ENCODE results near the gene CACNA2D2.

Gene CACNA2D2

DNA sequence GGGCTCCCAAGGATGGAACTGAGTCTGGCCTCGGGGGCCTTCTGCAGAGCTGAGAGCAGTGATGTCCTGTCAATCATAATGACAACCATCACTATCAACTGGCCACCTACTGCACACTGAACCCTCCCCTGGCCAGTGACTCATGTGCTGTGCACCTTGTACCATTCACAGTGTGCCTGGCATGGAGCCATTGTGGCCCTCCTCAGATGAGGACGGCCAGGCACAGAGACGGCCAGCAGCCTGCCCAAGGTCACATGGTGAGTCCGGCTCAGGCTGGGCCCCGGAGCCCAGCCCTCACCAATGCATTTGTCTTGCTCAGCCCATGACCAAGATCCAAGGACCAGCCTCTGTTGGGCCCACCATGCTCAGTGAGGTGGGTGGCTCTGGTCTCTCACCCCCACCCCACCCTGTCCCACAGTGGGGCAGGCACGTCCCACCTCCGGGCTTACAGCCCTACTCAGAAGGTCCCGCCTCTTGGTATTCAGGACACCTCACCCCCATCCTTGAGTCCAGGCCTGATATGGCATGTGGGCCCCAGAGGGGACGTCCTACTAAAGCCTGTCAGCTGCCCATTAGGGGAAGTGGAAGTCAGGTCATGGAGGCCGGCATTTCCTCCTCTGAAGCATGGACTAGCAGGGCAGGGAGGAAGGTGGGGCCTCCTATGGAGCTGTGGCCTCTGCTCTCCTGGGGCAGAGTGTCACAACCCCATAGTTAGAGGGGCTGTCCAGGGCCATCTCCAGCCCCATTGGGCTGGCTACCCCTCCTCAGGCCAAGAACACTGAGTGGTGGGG lies 108.2 kb downstream of the CACNA2D2 start:
- H3K4me1 ChIP-seq (ENCODE audit: insufficient read depth, low read length, poor library complexity, severe bottlenecking), result peaks cover 22% of the 10 kb centered on the region
- no peak overlapping the region for H3K4me3 ChIP-seq (ENCODE audit: low read length, poor library complexity, severe bottlenecking)
- no peaks in the 10 kb centered on the region for H3K27me3 ChIP-seq (ENCODE audit: insufficient read depth, low read length, poor library complexity, severe bottlenecking)
- no peak overlapping the region for H3K4me2 ChIP-seq (ENCODE audit: low read depth, low read length, poor library complexity, severe bottlenecking)
- no peaks in the 10 kb centered on the region for H3F3A ChIP-seq (ENCODE audit: low read depth)
- no peaks in the 10 kb centered on the region for H3K9me2 ChIP-seq (replicated peaks; ENCODE audit: low read depth, low read length)
- no peaks in the 10 kb centered on the region for H3K9me3 ChIP-seq (ENCODE audit: insufficient read depth, low read depth, low read length)
- no peaks in the 10 kb centered on the region for H4K20me1 ChIP-seq (ENCODE audit: insufficient read depth, low read length, poor library complexity, severe bottlenecking)
- TF ChIP-seq EZH2phosphoT487 (IDR thresholded peaks at IDR 0.05; ENCODE audit: borderline replicate concordance), result no peak
- TF ChIP-seq, protein P1, sequence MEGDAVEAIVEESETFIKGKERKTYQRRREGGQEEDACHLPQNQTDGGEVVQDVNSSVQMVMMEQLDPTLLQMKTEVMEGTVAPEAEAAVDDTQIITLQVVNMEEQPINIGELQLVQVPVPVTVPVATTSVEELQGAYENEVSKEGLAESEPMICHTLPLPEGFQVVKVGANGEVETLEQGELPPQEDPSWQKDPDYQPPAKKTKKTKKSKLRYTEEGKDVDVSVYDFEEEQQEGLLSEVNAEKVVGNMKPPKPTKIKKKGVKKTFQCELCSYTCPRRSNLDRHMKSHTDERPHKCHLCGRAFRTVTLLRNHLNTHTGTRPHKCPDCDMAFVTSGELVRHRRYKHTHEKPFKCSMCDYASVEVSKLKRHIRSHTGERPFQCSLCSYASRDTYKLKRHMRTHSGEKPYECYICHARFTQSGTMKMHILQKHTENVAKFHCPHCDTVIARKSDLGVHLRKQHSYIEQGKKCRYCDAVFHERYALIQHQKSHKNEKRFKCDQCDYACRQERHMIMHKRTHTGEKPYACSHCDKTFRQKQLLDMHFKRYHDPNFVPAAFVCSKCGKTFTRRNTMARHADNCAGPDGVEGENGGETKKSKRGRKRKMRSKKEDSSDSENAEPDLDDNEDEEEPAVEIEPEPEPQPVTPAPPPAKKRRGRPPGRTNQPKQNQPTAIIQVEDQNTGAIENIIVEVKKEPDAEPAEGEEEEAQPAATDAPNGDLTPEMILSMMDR (conservative IDR thresholded peaks at IDR 0.05; ENCODE audit: low read length), result no peak
- no peaks in the 10 kb centered on the region for H3K36me3 ChIP-seq (ENCODE audit: insufficient read depth, low read length)
- H3K79me2 ChIP-seq (ENCODE audit: insufficient read depth, low read length), result no peaks in the 10 kb centered on the region
- H3K9ac ChIP-seq (ENCODE audit: low read depth, low read length, poor library complexity, severe bottlenecking), result no peak overlapping the region
- H2AFZ ChIP-seq (ENCODE audit: low read length), result no peak overlapping the region

DNA sequence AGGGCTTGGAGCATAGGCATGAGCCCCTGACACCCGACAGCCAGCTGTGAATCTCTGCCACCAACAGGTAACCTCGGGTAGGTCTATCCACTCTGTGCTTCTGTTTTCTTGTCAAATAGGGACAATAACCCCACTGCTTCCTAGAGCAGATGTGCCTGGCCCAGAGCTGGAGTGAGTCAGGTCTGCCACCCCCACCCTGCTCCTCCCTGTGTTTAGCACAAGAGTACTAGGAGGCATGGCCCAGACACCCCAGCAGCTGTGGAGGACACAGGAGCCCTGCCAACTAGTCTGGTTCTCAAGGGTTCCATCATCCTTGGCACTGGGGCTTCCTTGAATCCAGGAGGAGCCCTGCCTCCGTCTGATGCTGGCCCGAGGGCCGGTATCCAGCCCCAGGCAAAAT lies 110.4 kb downstream of the CACNA2D2 start:
- no peak overlapping the region for H3K9ac ChIP-seq (ENCODE audit: low read depth, low read length, poor library complexity, severe bottlenecking)
- no peaks in the 10 kb centered on the region for H3K27me3 ChIP-seq (ENCODE audit: insufficient read depth, low read length, poor library complexity, severe bottlenecking)
- H3K4me2 ChIP-seq (ENCODE audit: low read depth, low read length, poor library complexity, severe bottlenecking), result no peak overlapping the region
- H3K9me3 ChIP-seq (ENCODE audit: insufficient read depth, low read depth, low read length), result no peaks in the 10 kb centered on the region
- H3K9me2 ChIP-seq (replicated peaks; ENCODE audit: low read depth, low read length), result no peaks in the 10 kb centered on the region
- H3F3A ChIP-seq (ENCODE audit: low read depth), result no peaks in the 10 kb centered on the region
- no peak overlapping the region for H2AFZ ChIP-seq (ENCODE audit: low read length)
- H3K36me3 ChIP-seq (ENCODE audit: insufficient read depth, low read length), result no peaks in the 10 kb centered on the region
- peaks cover 18% of the 10 kb centered on the region for H3K4me1 ChIP-seq (ENCODE audit: insufficient read depth, low read length, poor library complexity, severe bottlenecking)
- TF ChIP-seq, protein P1 (conservative IDR thresholded peaks at IDR 0.05; ENCODE audit: low read length), result no peak
- no peak for TF ChIP-seq EZH2phosphoT487 (IDR thresholded peaks at IDR 0.05; ENCODE audit: borderline replicate concordance)
- no peak overlapping the region for H3K4me3 ChIP-seq (ENCODE audit: low read length, poor library complexity, severe bottlenecking)
- no peaks in the 10 kb centered on the region for H3K79me2 ChIP-seq (ENCODE audit: insufficient read depth, low read length)
- H4K20me1 ChIP-seq (ENCODE audit: insufficient read depth, low read length, poor library complexity, severe bottlenecking), result no peaks in the 10 kb centered on the region

DNA sequence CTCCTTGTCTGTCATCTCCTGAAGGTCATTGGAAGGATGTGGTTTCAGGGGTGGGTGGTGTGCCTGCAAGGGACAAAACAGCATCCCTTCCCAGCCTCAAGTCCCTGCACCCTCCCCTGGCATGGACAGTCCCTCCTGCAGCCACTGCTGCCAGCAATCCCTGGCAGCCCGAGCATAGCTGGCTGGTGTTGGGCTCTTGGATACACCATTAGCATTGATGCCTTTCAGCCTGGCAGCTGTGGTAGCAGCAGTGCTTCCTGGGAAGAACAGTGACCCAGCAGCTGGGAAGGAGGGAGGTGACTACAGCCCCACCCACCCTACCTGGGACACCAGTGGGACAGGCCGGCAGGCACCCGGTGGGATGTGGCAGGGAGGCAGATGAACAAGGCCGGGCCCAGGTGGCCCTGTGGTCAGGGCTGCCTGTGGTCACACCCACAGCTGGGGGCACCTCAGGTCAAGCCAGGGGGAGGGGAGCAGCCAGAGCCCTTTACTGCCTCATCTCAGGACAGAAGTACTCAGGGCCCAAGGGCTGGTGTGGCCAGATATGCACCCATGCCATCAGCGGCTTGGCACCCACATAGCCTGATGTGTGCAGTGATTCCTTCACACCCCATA lies 111.2 kb downstream of the CACNA2D2 start:
- Histone ChIP-seq H3K9me2 (replicated peaks; ENCODE audit: low read depth, low read length) (no peaks in the 10 kb centered on the region), H3K36me3 (ENCODE audit: insufficient read depth, low read length) (no peaks in the 10 kb centered on the region), H3K4me2 (ENCODE audit: low read depth, low read length, poor library complexity, severe bottlenecking) (peak overlapping the region; percentile 42), H3K79me2 (ENCODE audit: insufficient read depth, low read length) (no peaks in the 10 kb centered on the region), H3K27me3 (ENCODE audit: insufficient read depth, low read length, poor library complexity, severe bottlenecking) (no peaks in the 10 kb centered on the region), H3K4me1 (ENCODE audit: insufficient read depth, low read length, poor library complexity, severe bottlenecking) (peaks cover 18% of the 10 kb centered on the region), H3F3A (ENCODE audit: low read depth) (no peaks in the 10 kb centered on the region), H3K9ac (ENCODE audit: low read depth, low read length, poor library complexity, severe bottlenecking) (no peak overlapping the region), H3K9me3 (ENCODE audit: insufficient read depth, low read depth, low read length) (no peaks in the 10 kb centered on the region), H3K4me3 (ENCODE audit: low read length, poor library complexity, severe bottlenecking) (no peak overlapping the region), H2AFZ (ENCODE audit: low read length) (no peak overlapping the region), H4K20me1 (ENCODE audit: insufficient read depth, low read length, poor library complexity, severe bottlenecking) (no peaks in the 10 kb centered on the region)
- no peak for TF ChIP-seq EZH2phosphoT487 (IDR thresholded peaks at IDR 0.05; ENCODE audit: borderline replicate concordance)
- TF ChIP-seq, protein P1 (conservative IDR thresholded peaks at IDR 0.05; ENCODE audit: low read length), result no peak
